Measurements from ENCODE around the gene NINJ1.

The NINJ1 gene

GRCh38 chr9:93134015-93134739, at the start of gene NINJ1:
NINJ1 (minus strand) TSS chr9:93134251; CDS start chr9:93134217, 34 bp downstream.
- H3F3A ChIP-seq (ENCODE audit: low read depth) = no peaks in the 10 kb centered on the region

GRCh38 chr9:93183131-93183662, 49.1 kb upstream of the NINJ1 start:
- H3K9ac ChIP-seq (ENCODE audit: low read depth, low read length, poor library complexity, severe bottlenecking) = no peak overlapping the region
- H3K4me1 ChIP-seq (ENCODE audit: insufficient read depth, low read length, poor library complexity, severe bottlenecking) = no peaks in the 10 kb centered on the region
- no peak overlapping the region for H3K4me2 ChIP-seq (ENCODE audit: low read depth, low read length, poor library complexity, severe bottlenecking)

More at GRCh38 chr9:93134015-93134739, at the start of gene NINJ1:
- H3K9ac ChIP-seq (ENCODE audit: low read depth, low read length, poor library complexity, severe bottlenecking) = peak within 1 kb of the TSS; percentile 66
- H4K20me1 ChIP-seq (ENCODE audit: insufficient read depth, low read length, poor library complexity, severe bottlenecking) = no peaks in the 10 kb centered on the region
- no peak for TF ChIP-seq EZH2phosphoT487 (IDR thresholded peaks at IDR 0.05; ENCODE audit: borderline replicate concordance)
- no peaks in the 10 kb centered on the region for H3K9me3 ChIP-seq (ENCODE audit: insufficient read depth, low read depth, low read length)
- H3K4me1 ChIP-seq (ENCODE audit: insufficient read depth, low read length, poor library complexity, severe bottlenecking) = peaks cover 14% of the 10 kb centered on the region
- no peaks in the 10 kb centered on the region for H3K9me2 ChIP-seq (replicated peaks; ENCODE audit: low read depth, low read length)
- no peaks in the 10 kb centered on the region for H3K79me2 ChIP-seq (ENCODE audit: insufficient read depth, low read length)
- H3K27me3 ChIP-seq (ENCODE audit: insufficient read depth, low read length, poor library complexity, severe bottlenecking) = no peaks in the 10 kb centered on the region
- H3K36me3 ChIP-seq (ENCODE audit: insufficient read depth, low read length) = no peaks in the 10 kb centered on the region
- H3K4me2 ChIP-seq (ENCODE audit: low read depth, low read length, poor library complexity, severe bottlenecking) = peak within 1 kb of the TSS; percentile 87
- peak within 1 kb of the TSS; percentile 92 for H2AFZ ChIP-seq (ENCODE audit: low read length)
- peak within 1 kb of the TSS; percentile 77 for H3K4me3 ChIP-seq (ENCODE audit: low read length, poor library complexity, severe bottlenecking)

GRCh38 chr9:93182572-93182971, 48.5 kb upstream of the NINJ1 start:
- no peaks in the 10 kb centered on the region for H3K4me1 ChIP-seq (ENCODE audit: insufficient read depth, low read length, poor library complexity, severe bottlenecking)

More at GRCh38 chr9:93183131-93183662, 49.1 kb upstream of the NINJ1 start:
- TF ChIP-seq CTCF (conservative IDR thresholded peaks at IDR 0.05; ENCODE audit: low read length) (no peak), EZH2phosphoT487 (IDR thresholded peaks at IDR 0.05; ENCODE audit: borderline replicate concordance) (no peak)
- H3K9me2 ChIP-seq (replicated peaks; ENCODE audit: low read depth, low read length) = no peaks in the 10 kb centered on the region
- no peaks in the 10 kb centered on the region for H3K36me3 ChIP-seq (ENCODE audit: insufficient read depth, low read length)
- H3F3A ChIP-seq (ENCODE audit: low read depth) = no peaks in the 10 kb centered on the region
- no peaks in the 10 kb centered on the region for H3K27me3 ChIP-seq (ENCODE audit: insufficient read depth, low read length, poor library complexity, severe bottlenecking)
- no peaks in the 10 kb centered on the region for H3K9me3 ChIP-seq (ENCODE audit: insufficient read depth, low read depth, low read length)
- no peaks in the 10 kb centered on the region for H3K79me2 ChIP-seq (ENCODE audit: insufficient read depth, low read length)
- H2AFZ ChIP-seq (ENCODE audit: low read length) = no peak overlapping the region
- H3K4me3 ChIP-seq (ENCODE audit: low read length, poor library complexity, severe bottlenecking) = no peak overlapping the region
- no peaks in the 10 kb centered on the region for H4K20me1 ChIP-seq (ENCODE audit: insufficient read depth, low read length, poor library complexity, severe bottlenecking)

More at GRCh38 chr9:93182572-93182971, 48.5 kb upstream of the NINJ1 start:
- no peaks in the 10 kb centered on the region for H4K20me1 ChIP-seq (ENCODE audit: insufficient read depth, low read length, poor library complexity, severe bottlenecking)
- no peak overlapping the region for H3K9ac ChIP-seq (ENCODE audit: low read depth, low read length, poor library complexity, severe bottlenecking)
- H3K79me2 ChIP-seq (ENCODE audit: insufficient read depth, low read length) = no peaks in the 10 kb centered on the region
- H3K9me2 ChIP-seq (replicated peaks; ENCODE audit: low read depth, low read length) = no peaks in the 10 kb centered on the region
- H3K9me3 ChIP-seq (ENCODE audit: insufficient read depth, low read depth, low read length) = no peaks in the 10 kb centered on the region
- no peak overlapping the region for H2AFZ ChIP-seq (ENCODE audit: low read length)
- no peak overlapping the region for H3K4me2 ChIP-seq (ENCODE audit: low read depth, low read length, poor library complexity, severe bottlenecking)
- no peaks in the 10 kb centered on the region for H3K36me3 ChIP-seq (ENCODE audit: insufficient read depth, low read length)
- no peaks in the 10 kb centered on the region for H3F3A ChIP-seq (ENCODE audit: low read depth)
- no peak overlapping the region for H3K4me3 ChIP-seq (ENCODE audit: low read length, poor library complexity, severe bottlenecking)
- no peaks in the 10 kb centered on the region for H3K27me3 ChIP-seq (ENCODE audit: insufficient read depth, low read length, poor library complexity, severe bottlenecking)
- TF ChIP-seq CTCF (conservative IDR thresholded peaks at IDR 0.05; ENCODE audit: low read length) (no peak), EZH2phosphoT487 (IDR thresholded peaks at IDR 0.05; ENCODE audit: borderline replicate concordance) (no peak)

Measured in Loucy (cell line).